ENCODE results near the gene MED12L.

MED12L gene

DNA sequence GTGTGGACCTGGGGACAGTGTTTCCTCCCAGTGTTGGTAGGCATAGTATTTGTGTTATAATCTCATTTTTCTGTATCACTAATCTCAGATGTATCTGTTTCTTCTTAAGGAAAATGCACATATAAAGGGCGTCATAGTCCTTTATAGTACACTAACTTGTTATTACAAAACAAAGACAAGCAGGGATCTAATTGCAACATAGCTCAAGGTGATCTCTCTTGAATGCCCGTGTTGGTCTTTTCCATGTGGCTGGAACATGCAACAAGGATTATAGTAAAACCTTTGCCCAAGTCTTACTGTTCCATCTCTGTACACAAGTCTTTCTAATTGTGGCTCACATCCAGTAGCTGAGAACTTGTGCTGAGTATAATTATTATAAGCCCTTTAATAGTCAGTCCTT is 234.7 kb downstream of the MED12L start:
- H3K9me3 ChIP-seq (ENCODE audit: low read length), result no peaks in the 10 kb centered on the region
- no peak overlapping the region for H2AFZ ChIP-seq (ENCODE audit: low read length)
- no peak overlapping the region for H3K27ac ChIP-seq (ENCODE audit: low read depth, low read length, poor library complexity, severe bottlenecking)
- H3K9ac ChIP-seq (ENCODE audit: low read length), result no peak overlapping the region
- no peaks in the 10 kb centered on the region for H3K79me2 ChIP-seq (ENCODE audit: insufficient read depth, low read length)
- H3F3A ChIP-seq (ENCODE audit: insufficient read depth, low read length), result no peaks in the 10 kb centered on the region
- H3K27me3 ChIP-seq (ENCODE audit: insufficient read depth, low read length), result no peaks in the 10 kb centered on the region
- no peak overlapping the region for H3K4me2 ChIP-seq (ENCODE audit: low read length)
- no peak overlapping the region for H3K4me3 ChIP-seq (ENCODE audit: low read depth, low read length, poor library complexity, severe bottlenecking)
- no peaks in the 10 kb centered on the region for H4K20me1 ChIP-seq (ENCODE audit: insufficient read depth, low read length)
- H3K36me3 ChIP-seq (ENCODE audit: insufficient read depth, low read length), result no peaks in the 10 kb centered on the region
- TF ChIP-seq, protein P1, sequence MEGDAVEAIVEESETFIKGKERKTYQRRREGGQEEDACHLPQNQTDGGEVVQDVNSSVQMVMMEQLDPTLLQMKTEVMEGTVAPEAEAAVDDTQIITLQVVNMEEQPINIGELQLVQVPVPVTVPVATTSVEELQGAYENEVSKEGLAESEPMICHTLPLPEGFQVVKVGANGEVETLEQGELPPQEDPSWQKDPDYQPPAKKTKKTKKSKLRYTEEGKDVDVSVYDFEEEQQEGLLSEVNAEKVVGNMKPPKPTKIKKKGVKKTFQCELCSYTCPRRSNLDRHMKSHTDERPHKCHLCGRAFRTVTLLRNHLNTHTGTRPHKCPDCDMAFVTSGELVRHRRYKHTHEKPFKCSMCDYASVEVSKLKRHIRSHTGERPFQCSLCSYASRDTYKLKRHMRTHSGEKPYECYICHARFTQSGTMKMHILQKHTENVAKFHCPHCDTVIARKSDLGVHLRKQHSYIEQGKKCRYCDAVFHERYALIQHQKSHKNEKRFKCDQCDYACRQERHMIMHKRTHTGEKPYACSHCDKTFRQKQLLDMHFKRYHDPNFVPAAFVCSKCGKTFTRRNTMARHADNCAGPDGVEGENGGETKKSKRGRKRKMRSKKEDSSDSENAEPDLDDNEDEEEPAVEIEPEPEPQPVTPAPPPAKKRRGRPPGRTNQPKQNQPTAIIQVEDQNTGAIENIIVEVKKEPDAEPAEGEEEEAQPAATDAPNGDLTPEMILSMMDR (IDR thresholded peaks at IDR 0.05; ENCODE audit: low read length), result no peak
- no peak for TF ChIP-seq EZH2 (IDR thresholded peaks at IDR 0.05; ENCODE audit: borderline replicate concordance, low read length)
- no peaks in the 10 kb centered on the region for H3K4me1 ChIP-seq (ENCODE audit: insufficient read depth, low read length, severe bottlenecking)
- H3K9me2 ChIP-seq (ENCODE audit: low read depth, low read length), result no peaks in the 10 kb centered on the region

- no peak overlapping the region for H3K4me2 ChIP-seq (ENCODE audit: low read length)
- no peak overlapping the region for H3K4me3 ChIP-seq (ENCODE audit: low read depth, low read length, poor library complexity, severe bottlenecking)
- no peak for TF ChIP-seq EZH2 (IDR thresholded peaks at IDR 0.05; ENCODE audit: borderline replicate concordance, low read length)
- TF ChIP-seq, protein P1 (IDR thresholded peaks at IDR 0.05; ENCODE audit: low read length), result no peak
- H4K20me1 ChIP-seq (ENCODE audit: insufficient read depth, low read length), result no peaks in the 10 kb centered on the region
- H3K4me1 ChIP-seq (ENCODE audit: insufficient read depth, low read length, severe bottlenecking), result no peaks in the 10 kb centered on the region
- H3K27ac ChIP-seq (ENCODE audit: low read depth, low read length, poor library complexity, severe bottlenecking), result no peak overlapping the region
- H3K9me3 ChIP-seq (ENCODE audit: low read length), result no peaks in the 10 kb centered on the region
- H3K9me2 ChIP-seq (ENCODE audit: low read depth, low read length), result no peaks in the 10 kb centered on the region
- H3K9ac ChIP-seq (ENCODE audit: low read length), result no peak overlapping the region
- H3F3A ChIP-seq (ENCODE audit: insufficient read depth, low read length), result no peaks in the 10 kb centered on the region
- H3K79me2 ChIP-seq (ENCODE audit: insufficient read depth, low read length), result no peaks in the 10 kb centered on the region
- no peaks in the 10 kb centered on the region for H3K36me3 ChIP-seq (ENCODE audit: insufficient read depth, low read length)
- H2AFZ ChIP-seq (ENCODE audit: low read length), result no peak overlapping the region
- H3K27me3 ChIP-seq (ENCODE audit: insufficient read depth, low read length), result no peaks in the 10 kb centered on the region
Observed at GRCh38 chr3:151321526-151321925, 236.1 kb downstream of the MED12L start.

DNA sequence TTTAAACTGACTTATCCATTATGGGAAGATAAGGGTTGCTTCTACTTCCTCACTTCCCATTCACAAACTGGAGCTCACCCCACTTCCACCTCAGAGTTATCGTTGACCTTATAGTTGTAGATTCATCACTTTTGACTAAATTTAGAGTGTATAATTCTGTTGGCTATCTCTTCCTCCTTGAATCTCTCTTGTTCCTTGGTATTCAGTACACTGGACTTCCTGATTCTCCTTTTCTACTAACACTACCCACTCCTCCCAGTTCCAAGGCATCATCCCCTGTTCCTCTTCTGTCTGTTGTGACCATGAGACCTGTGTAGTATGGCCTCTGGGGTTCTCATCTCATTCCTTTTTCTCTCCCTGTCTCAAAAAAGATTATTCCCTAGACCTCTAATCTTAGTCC is 237.0 kb downstream of the MED12L start:
- no peaks in the 10 kb centered on the region for H3K36me3 ChIP-seq (ENCODE audit: insufficient read depth, low read length)
- TF ChIP-seq, protein P1 (IDR thresholded peaks at IDR 0.05; ENCODE audit: low read length), result no peak
- H3K4me3 ChIP-seq (ENCODE audit: low read depth, low read length, poor library complexity, severe bottlenecking), result no peak overlapping the region
- no peaks in the 10 kb centered on the region for H3K27me3 ChIP-seq (ENCODE audit: insufficient read depth, low read length)
- no peaks in the 10 kb centered on the region for H3K9me2 ChIP-seq (ENCODE audit: low read depth, low read length)
- no peaks in the 10 kb centered on the region for H4K20me1 ChIP-seq (ENCODE audit: insufficient read depth, low read length)
- H3K4me2 ChIP-seq (ENCODE audit: low read length), result no peak overlapping the region
- no peak overlapping the region for H2AFZ ChIP-seq (ENCODE audit: low read length)
- H3K9ac ChIP-seq (ENCODE audit: low read length), result no peak overlapping the region
- H3K27ac ChIP-seq (ENCODE audit: low read depth, low read length, poor library complexity, severe bottlenecking), result no peak overlapping the region
- no peaks in the 10 kb centered on the region for H3K4me1 ChIP-seq (ENCODE audit: insufficient read depth, low read length, severe bottlenecking)
- no peaks in the 10 kb centered on the region for H3K79me2 ChIP-seq (ENCODE audit: insufficient read depth, low read length)
- no peaks in the 10 kb centered on the region for H3F3A ChIP-seq (ENCODE audit: insufficient read depth, low read length)
- H3K9me3 ChIP-seq (ENCODE audit: low read length), result no peaks in the 10 kb centered on the region
